Natural killer cell (primary cell): ENCODE measurements around the gene ABCB1. TPM values are rescaled to one million over a fixed set of nuclear protein-coding genes. Genes with fewer than 3 reads are reported as not detected.

Source experiments
- ATAC-seq, 3 donors: fragments of 150-1000 bp in 2 of 3; fragments of 200-7000 bp in 1 of 3; cut with Tn5 transposase; 1 replicate in 1 of 3; 2 replicates in 2 of 3; pipeline ENCODE4 v1.10.0; 2021; ENCODE audit warnings: mild to moderate bottlenecking in 2 of 3, moderate library complexity in 2 of 3
- DNase-seq, 2 donors: peaks; one replicate each; pipeline versions ENCODE4 v3.0.0 to v3.0.0-alpha.2; 2013 to 2021; ENCODE audit warnings: mixed read lengths in 1 of 2
- H3K27ac ChIP-seq: one replicate; pipeline ENCODE4 v1.5.1; 2013; ENCODE audit warnings: mild to moderate bottlenecking, low read length
- H3K27me3 ChIP-seq: one replicate; pipeline ENCODE4 v1.6.1; 2013; ENCODE audit warnings: low read length; ENCODE audit not compliant: control insufficient read depth, insufficient read depth
- H3K36me3 ChIP-seq: one replicate; pipeline ENCODE4 v1.6.1; 2013; ENCODE audit warnings: low read length; ENCODE audit not compliant: control insufficient read depth, insufficient read depth
- H3K4me1 ChIP-seq: one replicate; pipeline ENCODE4 v1.6.1; 2013; ENCODE audit warnings: low read length; ENCODE audit not compliant: control insufficient read depth, insufficient read depth
- H3K4me3 ChIP-seq: one replicate; pipeline ENCODE4 v1.5.1; 2013; ENCODE audit warnings: low read length
- H3K9me3 ChIP-seq: one replicate; pipeline ENCODE4 v1.6.1; 2013; ENCODE audit warnings: low read length; ENCODE audit not compliant: control insufficient read depth, insufficient read depth
- H3K27ac Mint-ChIP-seq, 2 donors: one replicate each; pipeline ENCODE4 v1.8.0; 2022; ENCODE audit warnings: mild to moderate bottlenecking in 2 of 2, mixed read lengths in 2 of 2, moderate library complexity in 1 of 2
- H3K27me3 Mint-ChIP-seq, 2 donors: one replicate each; pipeline ENCODE4 v1.8.0; 2022; ENCODE audit warnings: low read depth in 2 of 2, mixed read lengths in 2 of 2
- H3K36me3 Mint-ChIP-seq: one replicate; pipeline ENCODE4 v1.8.0; 2022; ENCODE audit warnings: mixed read lengths
- H3K4me1 Mint-ChIP-seq, 2 donors: one replicate each; pipeline ENCODE4 v1.8.0; 2022; ENCODE audit warnings: mixed read lengths in 2 of 2
- H3K4me3 Mint-ChIP-seq: one replicate; pipeline ENCODE4 v1.8.0; 2022; ENCODE audit warnings: mild to moderate bottlenecking, moderate library complexity, mixed read lengths
- H3K9me3 Mint-ChIP-seq, 2 donors: one replicate each; pipeline ENCODE4 v1.8.0; 2022; ENCODE audit warnings: mixed read lengths in 2 of 2
- CTCF ChIP-seq: fragments of 200-600 bp; IDR thresholded peaks from one replicate; pipeline ENCODE4 v1.8.0; 2022; ENCODE audit warnings: antibody characterized with exemption
- WGBS: methylation state at CpG from one replicate; pipeline ENCODE4 v1.1.7; 2013; ENCODE audit warnings: missing lambda C conversion rate; ENCODE audit not compliant: insufficient coverage; 5-methylcytosine and 5-hydroxymethylcytosine counted together
- intact Hi-C: fragments of 100-400 bp; cut with micrococcal nuclease; formaldehyde crosslinking; loops from one replicate; pipeline ENCODE4 v1.14.2; 2022
- total RNA-seq, 4 donors: library from RNA; stranded (reverse); fragments of 120-200 nt in 1 of 4; gene quantifications; one replicate each; pipeline versions ENCODE4 v1.2.3 to v1.2.4, GENCODE V29; 2013 to 2022

The ABCB1 gene
- total RNA-seq, 3 donors from 2014 or later (not counting 1 experiment from before 2014, with no cell fraction given) = 62.8 to 99.5 (median 81.4) TPM

DNA sequence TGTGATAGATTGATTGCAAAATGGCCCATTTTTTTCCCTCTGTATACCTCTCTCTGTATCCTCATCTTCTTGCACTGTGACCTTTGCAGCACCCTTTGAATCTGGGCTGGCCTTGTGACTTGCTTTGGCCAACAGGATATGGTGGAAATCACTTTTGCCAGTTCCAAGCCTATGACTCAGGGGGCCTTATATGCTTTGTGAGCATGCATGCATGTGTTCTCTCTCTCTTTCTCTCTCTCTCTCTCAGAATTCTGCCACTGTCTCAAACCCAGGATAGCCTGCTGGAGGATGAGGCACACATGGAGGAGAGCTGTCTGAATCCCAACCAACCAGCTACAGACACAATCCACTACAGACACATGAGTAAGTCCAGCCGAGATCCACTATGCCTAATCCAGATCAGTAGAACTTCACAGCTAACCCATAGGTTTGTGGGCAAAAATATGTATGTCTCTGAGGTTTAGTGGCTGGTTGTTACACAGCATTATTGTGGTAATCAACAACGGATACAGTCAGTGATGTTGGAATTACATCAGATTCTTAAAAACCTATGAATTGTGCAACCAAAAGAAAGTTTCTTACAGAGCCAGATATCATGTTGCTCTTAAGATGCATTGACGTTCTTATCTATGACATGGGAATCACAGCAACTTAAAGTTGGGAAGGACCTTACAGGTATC is 83.4 kb downstream of the ABCB1 start:
- Histone ChIP-seq H3K9me3 (no peaks in the 10 kb centered on the region), H3K27me3 (no peaks in the 10 kb centered on the region), H3K27ac (no peak overlapping the region), H3K4me3 (no peak overlapping the region), H3K36me3 (peaks cover 59% of the 10 kb centered on the region), H3K4me1 (no peaks in the 10 kb centered on the region)
- H3K4me1 Mint-ChIP-seq = peaks cover 11 to 17% of the 10 kb centered on the region in 2 donors
- 86% methylated on average over 2 of the region's 3 CpGs for WGBS
- DNase-seq (no peak), ATAC-seq (no peak)
- no peak for TF ChIP-seq CTCF
- no peaks in the 10 kb centered on the region for H3K27me3 Mint-ChIP-seq
- intact Hi-C loops = no loop called here
- H3K27ac Mint-ChIP-seq = no peak overlapping the region
- no peaks in the 10 kb centered on the region for H3K9me3 Mint-ChIP-seq
- peaks cover 24% of the 10 kb centered on the region for H3K36me3 Mint-ChIP-seq
- no peak overlapping the region for H3K4me3 Mint-ChIP-seq

GRCh38 chr7:87513735-87514335 is 86.8 kb downstream of the ABCB1 start:
- Histone ChIP-seq H3K9me3 (no peaks in the 10 kb centered on the region), H3K4me3 (no peak overlapping the region), H3K27ac (no peak overlapping the region), H3K4me1 (no peaks in the 10 kb centered on the region), H3K36me3 (peaks cover 63% of the 10 kb centered on the region), H3K27me3 (no peaks in the 10 kb centered on the region)
- Mint-ChIP-seq H3K27me3 (no peaks in the 10 kb centered on the region), H3K36me3 (peaks cover 25% of the 10 kb centered on the region), H3K4me3 (no peak overlapping the region), H3K4me1 (peaks cover 25% of the 10 kb centered on the region in 2 donors), H3K27ac (peak overlapping the region in 1 of 2 donors; percentile 17), H3K9me3 (no peaks in the 10 kb centered on the region)
- DNase-seq = no peak
- no peak for TF ChIP-seq CTCF
- 96% methylated on average over 5 of the region's 5 CpGs for WGBS
- ATAC-seq = no peak
- intact Hi-C loops = no loop called here

DNA sequence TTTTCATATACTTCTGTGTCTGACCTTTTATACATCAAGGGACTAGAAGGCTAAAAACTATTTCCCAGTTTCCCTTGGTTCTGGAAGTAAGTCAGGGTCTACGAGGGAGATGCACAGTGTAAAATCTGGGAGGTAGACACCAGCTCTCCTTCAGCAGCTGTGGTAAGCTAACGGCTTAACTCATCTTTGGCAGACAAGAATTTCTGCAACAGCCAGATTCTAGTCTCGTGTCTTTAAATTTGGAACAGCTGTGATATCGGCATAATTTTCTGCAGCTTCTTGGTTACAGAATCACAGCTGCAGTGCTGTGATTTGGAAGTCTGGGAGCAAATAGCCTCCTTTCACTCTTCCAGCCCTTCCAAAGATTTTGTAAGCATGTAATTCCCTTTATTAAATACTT is 87.8 kb downstream of the ABCB1 start:
- no peaks in the 10 kb centered on the region for H3K27me3 Mint-ChIP-seq
- H3K4me3 Mint-ChIP-seq = no peak overlapping the region
- Histone ChIP-seq H3K4me1 (no peaks in the 10 kb centered on the region), H3K9me3 (no peaks in the 10 kb centered on the region), H3K27ac (no peak overlapping the region), H3K4me3 (no peak overlapping the region), H3K36me3 (peaks cover 64% of the 10 kb centered on the region), H3K27me3 (no peaks in the 10 kb centered on the region)
- TF ChIP-seq CTCF = no peak
- 96% methylated on average over 4 of the region's 4 CpGs for WGBS
- H3K9me3 Mint-ChIP-seq = no peaks in the 10 kb centered on the region
- no peak for ATAC-seq
- H3K27ac Mint-ChIP-seq = no peak overlapping the region
- intact Hi-C loops = no loop called here
- no peak for DNase-seq
- H3K4me1 Mint-ChIP-seq = peaks cover 25% of the 10 kb centered on the region in 2 donors
- peaks cover 31% of the 10 kb centered on the region for H3K36me3 Mint-ChIP-seq
